Fibroblast of pulmonary artery (primary cell): ENCODE results near the gene MYOM1.
A peak's percentile ranks its signal among the peaks of the same experiment; 100 is the strongest.

Experiments used
- DNase-seq: peaks from one replicate; pipeline ENCODE4 v3.0.0-alpha.2; 2010; ENCODE audit warnings: low read depth
- H3K4me3 ChIP-seq: replicated peaks from 2 replicates; pipeline ENCODE4 v1.5.1; 2011; ENCODE audit warnings: low read depth, mild to moderate bottlenecking, control low read depth, low read length, moderate library complexity
- TF ChIP-seq, protein P1 (sequence below): IDR thresholded peaks from 2 replicates; pipeline ENCODE4 v1.5.1; 2011; ENCODE audit warnings: mild to moderate bottlenecking, control low read depth, low read length, inconsistent platforms; ENCODE audit errors: missing control alignments

MYOM1 gene

DNA sequence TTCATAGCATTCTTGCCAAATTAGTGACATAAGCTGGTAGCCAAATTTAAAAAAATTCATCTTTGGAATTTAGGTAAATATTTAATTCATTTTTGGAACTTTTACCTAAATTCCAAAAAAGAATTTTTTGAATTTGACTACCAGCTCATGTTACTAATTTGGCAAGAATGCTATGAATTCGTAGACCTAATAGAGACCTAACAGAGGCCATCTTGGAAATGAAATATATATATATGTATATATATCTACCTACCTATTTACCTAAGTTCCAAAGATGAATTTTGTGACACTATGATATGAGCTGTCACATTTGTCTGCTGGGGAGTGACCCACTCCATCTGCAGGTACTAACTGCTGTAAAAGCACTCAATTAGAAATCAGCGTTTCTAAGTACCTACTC lies 65.6 kb downstream of the MYOM1 start:
- no peak for DNase-seq
- H3K4me3 ChIP-seq = no peak overlapping the region
- TF ChIP-seq, protein P1, sequence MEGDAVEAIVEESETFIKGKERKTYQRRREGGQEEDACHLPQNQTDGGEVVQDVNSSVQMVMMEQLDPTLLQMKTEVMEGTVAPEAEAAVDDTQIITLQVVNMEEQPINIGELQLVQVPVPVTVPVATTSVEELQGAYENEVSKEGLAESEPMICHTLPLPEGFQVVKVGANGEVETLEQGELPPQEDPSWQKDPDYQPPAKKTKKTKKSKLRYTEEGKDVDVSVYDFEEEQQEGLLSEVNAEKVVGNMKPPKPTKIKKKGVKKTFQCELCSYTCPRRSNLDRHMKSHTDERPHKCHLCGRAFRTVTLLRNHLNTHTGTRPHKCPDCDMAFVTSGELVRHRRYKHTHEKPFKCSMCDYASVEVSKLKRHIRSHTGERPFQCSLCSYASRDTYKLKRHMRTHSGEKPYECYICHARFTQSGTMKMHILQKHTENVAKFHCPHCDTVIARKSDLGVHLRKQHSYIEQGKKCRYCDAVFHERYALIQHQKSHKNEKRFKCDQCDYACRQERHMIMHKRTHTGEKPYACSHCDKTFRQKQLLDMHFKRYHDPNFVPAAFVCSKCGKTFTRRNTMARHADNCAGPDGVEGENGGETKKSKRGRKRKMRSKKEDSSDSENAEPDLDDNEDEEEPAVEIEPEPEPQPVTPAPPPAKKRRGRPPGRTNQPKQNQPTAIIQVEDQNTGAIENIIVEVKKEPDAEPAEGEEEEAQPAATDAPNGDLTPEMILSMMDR = no peak

DNA sequence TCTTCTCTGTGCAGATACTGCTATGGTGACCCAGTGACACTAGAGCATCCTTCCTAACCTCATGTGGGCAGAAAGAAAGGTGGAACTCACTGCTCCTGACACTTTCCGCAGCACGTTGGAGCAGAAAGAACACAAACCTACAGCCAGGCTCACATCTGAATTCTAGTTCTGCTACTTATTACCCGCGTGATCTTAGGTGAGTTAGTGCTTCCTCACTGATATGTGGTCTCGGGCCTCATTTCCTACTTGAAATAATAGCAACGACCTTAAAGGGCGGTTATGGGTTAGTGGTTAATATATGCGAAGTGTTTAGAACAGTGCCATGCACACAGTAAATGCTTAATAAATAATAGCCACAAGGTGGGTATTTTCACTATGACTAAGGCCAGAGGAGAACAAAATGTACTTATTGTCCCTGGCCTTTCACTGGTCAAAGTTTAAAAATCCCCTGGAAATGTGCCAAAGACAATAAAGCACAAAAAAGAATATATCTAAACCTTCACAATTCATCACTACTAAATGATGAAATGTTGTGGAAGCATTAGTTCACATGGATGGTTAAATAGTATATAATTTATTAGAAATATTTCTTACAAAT lies 66.6 kb downstream of the MYOM1 start:
- TF ChIP-seq, protein P1 = no peak
- DNase-seq = peak; percentile 69

DNA sequence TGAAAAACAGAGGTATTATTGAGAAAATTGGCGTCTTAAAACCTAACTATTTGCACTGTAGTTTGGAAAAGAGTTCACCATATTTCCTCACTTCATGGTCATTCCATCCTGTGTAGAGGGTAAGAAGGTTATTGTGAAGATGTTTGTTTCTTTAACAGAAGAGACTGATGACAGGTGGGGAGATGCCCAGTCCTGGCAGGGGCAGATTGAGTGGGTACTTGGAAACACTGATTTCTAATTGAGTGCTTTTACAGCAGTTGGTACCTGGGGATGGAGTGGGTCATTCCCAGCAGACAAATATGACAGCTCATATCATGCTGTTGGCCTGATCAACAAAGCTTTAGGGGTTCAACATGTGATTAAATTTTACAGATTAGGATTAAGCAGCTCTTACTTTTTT lies 67.5 kb downstream of the MYOM1 start:
- TF ChIP-seq, protein P1 = no peak
- no peak for DNase-seq
- no peak overlapping the region for H3K4me3 ChIP-seq

More for the DNA sequence above, 66.6 kb downstream of the MYOM1 start:
- H3K4me3 ChIP-seq = no peak overlapping the region

DNA sequence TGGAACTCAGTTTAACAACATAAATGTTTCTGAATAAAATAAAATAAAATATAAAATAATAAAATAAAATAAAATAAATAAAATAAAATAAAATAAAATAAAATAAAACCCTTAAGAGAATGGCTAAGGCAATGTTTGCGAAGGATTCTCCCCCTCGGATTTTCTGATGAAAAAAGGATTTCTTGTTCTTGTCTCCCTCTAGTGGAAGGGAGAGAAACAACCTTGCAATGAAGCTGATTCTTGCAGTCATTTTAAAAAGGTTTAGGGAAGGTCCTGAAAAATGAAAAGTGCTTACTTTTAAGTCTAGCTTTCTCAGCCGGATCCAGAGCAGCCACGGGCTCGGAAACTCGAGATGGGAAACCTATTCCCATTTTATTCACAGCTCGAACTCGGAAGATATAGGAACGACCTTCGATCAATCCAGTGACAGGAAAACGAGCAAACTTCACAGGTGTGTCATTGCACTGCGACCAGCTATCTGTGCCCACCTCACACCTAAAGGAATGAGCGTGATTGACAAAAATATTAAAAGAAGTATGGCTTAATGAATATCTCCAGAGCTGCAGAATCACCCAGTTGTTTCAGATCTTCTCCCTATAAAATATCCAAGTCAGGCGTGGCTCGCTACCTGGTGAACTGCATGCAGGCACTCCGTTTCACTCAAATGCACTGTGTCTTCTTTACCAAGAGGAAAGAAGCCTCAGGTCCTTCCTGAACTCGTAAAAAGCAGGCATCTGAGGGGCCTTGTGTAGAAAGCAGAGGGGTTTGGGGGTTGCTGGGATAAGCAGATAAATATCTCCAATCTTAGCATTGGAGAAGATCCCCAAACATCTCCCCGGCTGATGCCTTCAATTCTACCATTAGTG lies 68.1 kb downstream of the MYOM1 start:
- H3K4me3 ChIP-seq = no peak overlapping the region
- TF ChIP-seq, protein P1 = peak; percentile 82
- peak; percentile 63 for DNase-seq

DNA sequence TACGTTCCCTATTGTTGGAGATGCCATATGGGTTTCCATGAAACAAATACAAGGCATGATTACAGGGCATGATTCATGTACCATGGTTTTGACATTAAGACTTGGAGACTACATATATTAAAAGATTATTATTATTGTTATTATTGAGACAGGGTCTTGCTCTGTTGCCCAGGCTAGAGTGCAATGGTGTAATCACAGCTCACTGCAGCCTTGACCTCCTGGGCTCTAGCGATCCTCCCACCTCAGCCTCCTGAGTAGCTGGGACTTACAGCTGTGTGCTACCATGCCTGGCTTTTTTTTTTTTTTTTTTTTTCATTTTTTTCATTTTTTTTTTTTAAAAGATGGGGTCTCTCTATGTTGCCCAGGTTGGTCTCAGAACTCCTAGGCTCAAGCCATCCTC lies 69.1 kb downstream of the MYOM1 start:
- TF ChIP-seq, protein P1 = no peak
- H3K4me3 ChIP-seq = no peak overlapping the region
- no peak for DNase-seq

DNA sequence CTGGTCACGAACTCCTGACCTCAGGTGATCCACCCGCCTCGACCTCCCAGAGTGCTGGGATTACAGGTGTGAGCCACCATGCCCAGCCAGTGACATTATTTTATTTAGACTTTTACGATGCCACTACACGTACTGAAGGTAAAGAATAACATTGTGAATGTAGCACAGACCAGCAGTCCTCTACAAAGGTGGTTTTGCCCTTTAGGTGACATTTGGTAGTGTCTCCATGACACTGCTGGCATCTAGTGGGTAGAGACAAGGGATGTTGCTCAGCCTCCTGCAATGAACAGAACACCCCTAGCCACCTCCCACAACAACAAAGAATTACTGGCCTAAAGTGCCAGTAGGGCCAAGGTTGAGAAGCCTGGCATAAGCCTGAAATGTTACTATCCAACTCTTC lies 69.5 kb downstream of the MYOM1 start:
- TF ChIP-seq, protein P1 = no peak
- no peak overlapping the region for H3K4me3 ChIP-seq
- DNase-seq = no peak
